HG02884 (cell line): ENCODE results near the gene LSM2.
"Not testable (repeated sequence)": the region's sequence is repeated elsewhere in the genome, so short reads cannot be mapped to it uniquely, and the experiment has no call there.

ENCODE experiments used
- ATAC-seq: cut with Tn5 transposase; IDR thresholded peaks from one replicate; pipeline ENCODE4 v1.9.1; 2021; ENCODE audit warnings: mild to moderate bottlenecking, moderate library complexity; ENCODE audit not compliant: unreplicated experiment

LSM2 gene

DNA sequence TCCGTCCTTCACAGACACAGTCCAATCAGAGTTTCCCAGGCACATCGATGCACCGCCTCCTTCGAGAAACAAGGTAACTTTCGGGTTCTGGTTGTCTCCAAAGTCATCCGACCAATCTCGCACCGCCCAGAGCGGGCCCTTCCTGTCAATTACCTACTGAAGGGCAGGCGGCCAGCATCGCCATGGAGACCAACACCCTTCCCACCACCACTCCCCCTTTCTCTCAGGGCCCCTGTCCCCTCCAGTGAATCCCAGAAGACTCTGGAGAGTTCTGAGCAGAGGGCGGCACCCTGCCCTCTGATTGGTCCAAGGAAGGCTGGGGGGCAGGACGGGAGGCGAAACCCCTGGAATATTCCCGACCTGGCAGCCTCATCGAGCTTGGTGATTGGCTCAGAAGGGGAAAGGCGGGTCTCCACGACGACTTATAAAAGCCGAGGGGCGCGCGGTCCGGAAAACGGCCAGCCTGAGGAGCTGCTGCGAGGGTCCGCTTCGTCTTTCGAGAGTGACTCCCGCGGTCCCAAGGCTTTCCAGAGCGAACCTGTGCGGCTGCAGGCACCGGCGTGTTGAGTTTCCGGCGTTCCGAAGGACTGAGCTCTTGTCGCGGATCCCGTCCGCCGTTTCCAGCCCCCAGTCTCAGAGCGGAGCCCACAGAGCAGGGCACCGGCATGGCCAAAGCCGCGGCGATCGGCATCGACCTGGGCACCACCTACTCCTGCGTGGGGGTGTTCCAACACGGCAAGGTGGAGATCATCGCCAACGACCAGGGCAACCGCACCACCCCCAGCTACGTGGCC is 20.7 kb upstream of the LSM2 start, which contains the start of gene HSPA1B:
Gene HSPA1B, plus strand, starts transcription at position 453 of the 794 bp plus-strand sequence. Its CDS starts 213 bp downstream, at position 666.
- peak; percentile 61 for ATAC-seq

DNA sequence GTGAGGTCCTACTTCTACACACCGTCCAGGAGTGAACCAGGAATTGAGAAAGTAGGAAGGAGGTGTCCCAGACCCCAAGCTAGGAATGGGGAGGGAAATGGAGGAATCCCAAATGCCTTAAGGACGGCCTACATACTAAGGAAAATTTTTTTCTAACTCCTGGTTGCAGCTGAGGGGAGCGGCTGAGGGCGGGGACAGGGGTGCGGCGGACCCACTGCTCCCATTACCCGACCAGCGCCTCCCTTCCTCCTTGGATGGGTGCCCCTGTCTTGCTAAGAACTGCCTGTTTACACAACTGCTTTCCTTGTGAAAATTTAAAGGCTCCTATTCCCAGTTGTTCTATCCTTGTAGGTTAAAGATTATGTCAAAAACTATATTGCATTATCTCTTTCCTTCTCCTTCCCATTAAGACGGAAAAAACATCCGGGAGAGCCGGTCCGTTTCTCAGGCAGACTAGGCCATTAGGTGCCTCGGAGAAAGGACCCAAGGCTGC is 20.1 kb upstream of the LSM2 start:
- no peak for ATAC-seq

DNA sequence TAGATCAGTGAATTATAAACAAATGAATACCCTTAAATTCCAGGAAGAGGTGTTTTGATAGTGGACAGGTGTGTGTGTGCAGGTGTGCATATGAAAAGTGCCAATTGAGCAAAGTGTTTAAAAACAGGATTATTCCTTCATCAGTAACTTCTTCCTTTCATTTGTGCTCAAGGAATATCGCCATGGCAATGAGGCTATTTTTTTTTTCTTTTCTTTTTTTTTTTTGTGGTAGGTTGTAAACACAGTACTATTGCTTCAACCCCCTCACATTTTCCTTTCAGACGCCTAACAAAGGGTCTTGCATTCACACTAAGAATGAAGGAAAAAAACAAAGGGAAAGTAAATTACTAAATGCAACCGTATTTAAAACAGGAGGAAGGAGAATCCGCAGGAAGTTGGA is 18.8 kb upstream of the LSM2 start:
- no peak for ATAC-seq

DNA sequence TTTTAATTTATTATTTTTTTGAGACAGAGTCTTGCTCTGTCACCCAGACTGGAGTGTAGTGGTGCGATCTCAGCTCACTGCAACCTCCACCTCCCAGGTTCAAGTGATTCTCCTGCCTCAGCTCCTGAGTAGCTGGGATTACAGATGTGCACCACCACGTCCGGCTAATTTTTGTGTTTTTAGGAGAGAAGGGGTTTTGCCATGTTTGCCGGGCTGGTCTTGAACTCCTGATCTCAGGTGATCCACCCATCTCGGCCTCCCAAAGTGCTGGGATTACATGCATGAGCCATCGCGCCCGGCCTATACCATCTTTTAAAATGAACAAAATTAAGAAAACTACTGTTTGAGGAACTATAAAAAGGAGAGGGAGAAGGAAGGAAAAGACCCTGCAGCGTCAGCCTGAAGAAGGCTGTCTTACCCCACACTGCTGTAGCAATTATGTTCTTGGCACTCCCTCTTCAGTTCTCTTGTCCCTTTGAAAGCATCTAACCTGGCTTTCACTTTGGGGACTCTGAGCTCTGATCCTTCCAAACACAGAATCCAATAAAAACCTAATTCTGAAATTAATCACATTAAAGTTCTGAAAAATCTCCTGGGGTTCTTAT is 16.9 kb upstream of the LSM2 start:
- ATAC-seq: not testable (repeated sequence)

DNA sequence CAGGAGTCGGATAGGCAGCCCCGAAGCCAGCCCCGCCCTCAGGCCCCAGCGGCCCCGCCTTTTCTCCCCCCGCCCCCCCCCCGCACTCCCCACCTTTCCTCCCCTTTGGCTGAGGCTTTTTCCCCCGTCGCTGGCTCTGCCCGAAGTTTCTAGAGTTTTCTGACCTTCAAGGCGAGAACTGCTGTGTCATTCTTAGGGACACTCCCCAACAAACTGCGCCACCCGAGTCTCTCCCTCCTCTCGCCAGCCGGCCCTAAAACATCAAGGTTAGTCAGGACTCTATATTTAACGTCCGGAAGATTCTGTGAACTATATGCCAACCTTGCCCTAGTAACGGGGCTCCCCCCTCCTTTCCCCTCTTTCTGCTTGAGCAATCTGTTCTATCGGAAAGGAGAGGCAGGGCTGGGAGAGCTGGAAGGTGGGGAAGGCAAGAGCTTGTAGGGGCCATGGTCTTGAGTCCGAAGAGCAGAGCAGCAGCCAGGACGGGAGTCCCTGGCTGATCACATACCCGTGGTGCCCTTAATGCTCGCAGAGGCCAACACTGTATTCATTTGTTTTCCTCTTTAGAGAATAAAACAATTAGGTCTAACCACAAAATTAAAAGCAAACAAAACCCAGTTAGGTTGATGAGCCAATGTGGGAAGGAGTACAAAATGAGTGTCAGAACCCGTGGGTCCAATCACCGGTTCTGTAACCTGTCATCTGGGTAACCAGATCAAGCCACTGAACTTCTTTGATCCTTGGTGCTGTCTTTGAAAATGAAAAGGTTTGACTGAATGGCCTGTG is 15.5 kb upstream of the LSM2 start:
- no peak for ATAC-seq

DNA sequence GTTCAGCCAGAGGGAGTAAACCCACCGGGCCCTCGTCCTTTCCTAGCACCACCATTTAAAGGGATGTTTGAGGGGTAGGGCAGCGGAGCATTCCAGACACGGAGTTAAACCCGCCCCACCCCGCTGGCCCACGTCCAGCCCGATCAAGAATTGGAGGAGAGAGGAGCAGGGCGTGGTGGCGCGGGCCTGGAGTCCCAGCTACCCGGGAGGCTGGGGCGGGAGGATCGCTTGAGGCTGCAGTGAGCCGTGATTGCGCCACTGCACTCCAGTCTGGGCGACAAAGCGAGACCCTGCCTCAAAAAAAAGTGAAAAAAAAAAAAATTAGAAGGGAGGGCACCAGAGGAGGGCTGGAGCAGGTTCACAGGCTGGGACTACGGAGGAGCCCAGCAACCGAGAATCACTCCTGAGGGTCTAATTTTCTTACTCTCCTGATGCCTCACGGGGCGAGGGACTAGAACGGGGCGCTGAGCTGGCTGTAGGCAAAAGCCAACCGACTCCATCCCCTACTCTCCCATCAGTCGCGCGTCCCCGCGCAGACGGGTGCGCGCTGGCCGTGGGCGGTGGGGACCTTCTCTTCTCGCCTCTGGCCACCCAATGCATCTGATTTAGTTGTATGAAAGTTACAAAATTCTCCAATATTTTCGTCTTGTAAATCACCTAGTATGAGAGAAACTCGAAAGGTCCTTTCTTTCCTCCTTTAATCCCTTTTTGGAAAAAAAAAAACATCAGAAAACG is 14.7 kb upstream of the LSM2 start:
- no peak for ATAC-seq

DNA sequence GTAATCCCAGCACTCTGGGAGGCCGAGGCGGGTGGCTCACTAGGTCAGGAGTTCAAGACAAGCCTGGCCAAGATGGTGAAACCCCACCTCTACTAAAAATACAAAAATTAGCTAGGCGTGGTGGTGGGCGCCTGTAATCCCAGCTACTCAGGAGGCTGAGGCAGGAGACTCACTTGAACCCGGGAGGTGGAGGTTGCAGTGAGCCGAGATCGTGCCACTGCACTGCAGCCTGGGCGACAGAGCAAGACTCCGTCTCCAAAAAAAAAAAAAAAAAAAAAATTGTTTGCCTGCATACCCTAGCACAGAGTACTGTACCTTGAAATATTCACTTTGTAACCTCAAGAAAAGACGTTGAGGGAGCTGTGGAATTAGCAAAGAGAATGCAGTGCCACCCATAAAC is 13.6 kb upstream of the LSM2 start:
- ATAC-seq: not testable (repeated sequence)

DNA sequence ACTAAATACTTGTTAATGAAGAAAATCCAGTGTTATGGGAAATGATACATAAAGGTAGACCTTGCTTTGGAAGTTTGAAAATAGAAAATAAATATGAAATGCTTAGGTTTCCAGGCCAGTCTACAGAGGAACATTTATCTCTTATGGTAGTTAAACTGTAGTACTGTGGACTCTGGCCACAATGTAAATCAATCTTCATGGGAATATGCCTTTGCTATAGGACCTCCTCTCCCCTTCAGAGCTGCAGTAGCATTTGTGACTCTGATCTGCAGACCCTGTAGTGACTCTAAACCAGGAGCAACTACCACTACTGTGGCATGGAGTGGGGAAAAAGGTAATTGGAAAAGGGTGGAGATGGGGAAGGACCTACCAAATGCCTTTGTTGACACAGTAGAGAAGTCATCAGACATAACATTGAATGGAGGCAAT is 13.1 kb upstream of the LSM2 start:
- ATAC-seq: no peak

DNA sequence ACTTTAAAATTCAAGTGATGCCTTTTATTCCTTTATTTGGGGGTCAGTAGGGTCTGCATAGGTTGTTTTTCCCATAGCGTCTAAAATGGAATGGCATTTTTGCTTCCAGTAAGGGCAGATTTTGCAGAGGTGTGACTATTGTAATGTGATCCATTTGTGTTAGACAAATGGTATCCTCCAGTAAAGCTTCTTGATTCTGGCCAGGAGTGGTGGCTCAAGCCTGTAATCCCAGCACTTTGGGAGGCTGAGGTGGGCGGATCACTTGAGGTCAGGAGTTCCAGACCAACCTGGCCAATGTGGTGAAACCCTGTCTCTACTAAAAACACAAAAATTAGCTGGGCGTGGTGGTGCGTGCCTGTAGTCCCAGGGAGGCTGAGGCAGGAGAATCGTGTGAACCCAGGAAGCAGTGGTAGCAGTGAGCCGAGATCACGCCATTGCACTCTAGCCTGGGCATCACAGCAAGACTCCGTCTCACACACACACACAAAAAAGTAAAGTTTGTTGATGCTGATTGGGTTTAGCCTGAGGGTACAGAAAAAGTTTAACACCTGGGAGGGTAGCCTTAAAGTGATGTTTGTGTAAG is 11.3 kb upstream of the LSM2 start:
- not testable (repeated sequence) for ATAC-seq

DNA sequence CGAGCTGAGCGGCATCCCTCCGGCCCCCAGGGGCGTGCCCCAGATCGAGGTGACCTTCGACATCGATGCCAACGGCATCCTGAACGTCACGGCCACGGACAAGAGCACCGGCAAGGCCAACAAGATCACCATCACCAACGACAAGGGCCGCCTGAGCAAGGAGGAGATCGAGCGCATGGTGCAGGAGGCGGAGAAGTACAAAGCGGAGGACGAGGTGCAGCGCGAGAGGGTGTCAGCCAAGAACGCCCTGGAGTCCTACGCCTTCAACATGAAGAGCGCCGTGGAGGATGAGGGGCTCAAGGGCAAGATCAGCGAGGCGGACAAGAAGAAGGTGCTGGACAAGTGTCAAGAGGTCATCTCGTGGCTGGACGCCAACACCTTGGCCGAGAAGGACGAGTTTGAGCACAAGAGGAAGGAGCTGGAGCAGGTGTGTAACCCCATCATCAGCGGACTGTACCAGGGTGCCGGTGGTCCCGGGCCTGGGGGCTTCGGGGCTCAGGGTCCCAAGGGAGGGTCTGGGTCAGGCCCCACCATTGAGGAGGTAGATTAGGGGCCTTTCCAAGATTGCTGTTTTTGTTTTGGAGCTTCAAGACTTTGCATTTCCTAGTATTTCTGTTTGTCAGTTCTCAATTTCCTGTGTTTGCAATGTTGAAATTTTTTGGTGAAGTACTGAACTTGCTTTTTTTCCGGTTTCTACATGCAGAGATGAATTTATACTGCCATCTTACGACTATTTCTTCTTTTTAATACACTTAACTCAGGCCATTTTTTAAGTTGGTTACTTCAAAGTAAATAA is 10.6 kb upstream of the LSM2 start:
- not testable (repeated sequence) for ATAC-seq

DNA sequence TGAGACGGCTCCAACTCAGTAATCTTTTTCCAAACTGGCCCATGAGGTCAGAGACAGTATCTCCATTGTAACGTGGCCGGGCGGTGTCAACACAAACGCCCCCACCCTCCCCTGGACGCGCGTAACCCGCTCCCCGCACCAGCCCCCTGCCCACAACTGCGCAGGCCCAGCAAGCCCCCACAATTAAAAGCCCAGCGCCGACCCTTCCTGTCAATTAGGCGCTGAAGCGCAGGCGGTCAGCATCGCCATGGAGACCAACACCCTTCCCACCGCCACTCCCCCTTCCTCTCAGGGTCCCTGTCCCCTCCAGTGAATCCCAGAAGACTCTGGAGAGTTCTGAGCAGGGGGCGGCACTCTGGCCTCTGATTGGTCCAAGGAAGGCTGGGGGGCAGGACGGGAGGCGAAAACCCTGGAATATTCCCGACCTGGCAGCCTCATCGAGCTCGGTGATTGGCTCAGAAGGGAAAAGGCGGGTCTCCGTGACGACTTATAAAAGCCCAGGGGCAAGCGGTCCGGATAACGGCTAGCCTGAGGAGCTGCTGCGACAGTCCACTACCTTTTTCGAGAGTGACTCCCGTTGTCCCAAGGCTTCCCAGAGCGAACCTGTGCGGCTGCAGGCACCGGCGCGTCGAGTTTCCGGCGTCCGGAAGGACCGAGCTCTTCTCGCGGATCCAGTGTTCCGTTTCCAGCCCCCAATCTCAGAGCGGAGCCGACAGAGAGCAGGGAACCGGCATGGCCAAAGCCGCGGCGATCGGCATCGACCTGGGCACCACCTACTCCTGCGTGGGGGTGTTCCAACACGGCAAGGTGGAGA is 8.5 kb upstream of the LSM2 start, which contains the start of the genes HSPA1A and HSPA1L:
Gene HSPA1A, plus strand, starts transcription at position 519 of the 814 bp plus-strand sequence. Its CDS starts 214 bp downstream, at position 733.
Gene HSPA1L, minus strand, starts transcription at position 259 of the 814 bp plus-strand sequence. CDS start 3,311 bp downstream, outside the sequence.
- ATAC-seq: no peak

DNA sequence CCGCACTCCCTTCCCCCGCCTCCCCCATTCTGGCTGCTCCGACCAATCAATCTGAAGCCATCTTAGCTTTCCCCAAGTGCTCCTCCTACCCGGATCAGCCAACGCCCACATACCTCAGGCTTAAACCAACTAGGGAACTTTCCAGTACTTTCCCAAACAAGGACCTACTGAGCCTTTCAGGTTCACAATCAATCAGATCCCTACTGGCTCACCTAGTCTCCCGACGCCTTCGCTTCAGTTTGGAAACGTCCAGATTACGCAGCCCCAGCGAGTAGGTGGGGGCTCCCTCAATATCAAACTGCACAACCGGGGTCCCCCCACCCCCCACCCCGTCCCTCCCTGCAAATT is 7.9 kb upstream of the LSM2 start:
- ATAC-seq: no peak

DNA sequence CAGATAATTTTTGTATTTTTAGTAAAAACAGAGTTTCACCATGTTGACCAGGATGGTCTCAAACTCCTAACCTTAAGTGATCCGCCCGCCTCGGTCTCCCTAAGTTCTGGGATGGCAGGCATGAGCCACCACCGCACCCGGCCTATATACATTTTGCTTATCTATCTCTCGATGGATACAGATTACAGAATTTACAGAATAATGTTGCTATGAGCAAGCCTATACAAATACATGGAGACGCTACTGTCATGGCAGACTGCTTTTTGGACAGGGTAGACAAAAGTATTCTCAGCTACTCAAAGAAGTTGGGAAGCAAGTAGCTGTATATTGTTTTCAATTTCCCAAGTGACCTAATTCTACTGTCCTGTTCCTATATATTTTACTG is 6.7 kb upstream of the LSM2 start:
- ATAC-seq: no peak

DNA sequence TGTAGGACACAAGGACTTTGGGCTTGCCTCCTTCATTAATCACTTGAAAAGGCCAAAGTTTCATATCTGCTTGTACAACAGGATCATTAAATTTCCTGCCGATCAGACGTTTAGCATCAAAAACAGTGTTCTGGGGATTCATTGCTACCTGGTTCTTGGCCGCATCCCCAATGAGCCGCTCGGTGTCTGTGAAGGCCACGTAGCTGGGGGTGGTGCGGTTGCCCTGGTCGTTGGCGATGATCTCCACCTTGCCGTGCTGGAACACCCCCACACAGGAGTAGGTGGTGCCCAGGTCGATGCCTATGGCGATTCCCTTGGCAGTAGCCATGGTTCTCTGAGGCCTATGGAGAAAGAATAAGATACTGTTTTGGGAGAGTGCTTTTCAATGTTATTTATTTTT is 4.9 kb upstream of the LSM2 start:
- no peak for ATAC-seq

DNA sequence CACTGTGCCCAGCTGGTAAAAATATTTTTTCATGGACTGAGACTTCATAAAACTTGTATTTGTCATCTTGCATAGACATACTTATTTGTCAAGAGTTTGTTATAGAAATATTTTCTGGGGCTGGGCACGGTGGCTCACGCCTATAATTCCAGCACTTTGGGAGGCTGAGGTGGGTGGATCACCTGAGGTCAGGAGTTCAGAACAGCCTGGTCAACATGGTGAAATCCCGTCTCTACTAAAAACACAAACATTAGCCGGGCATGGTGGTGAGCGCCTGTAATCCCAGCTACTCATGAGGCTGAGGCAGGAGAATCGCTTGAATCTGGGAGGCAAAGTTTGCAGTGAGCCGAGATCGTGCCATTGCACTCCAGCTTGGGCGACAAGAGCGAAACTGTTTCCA is 1.8 kb upstream of the LSM2 start:
- not testable (repeated sequence) for ATAC-seq

DNA sequence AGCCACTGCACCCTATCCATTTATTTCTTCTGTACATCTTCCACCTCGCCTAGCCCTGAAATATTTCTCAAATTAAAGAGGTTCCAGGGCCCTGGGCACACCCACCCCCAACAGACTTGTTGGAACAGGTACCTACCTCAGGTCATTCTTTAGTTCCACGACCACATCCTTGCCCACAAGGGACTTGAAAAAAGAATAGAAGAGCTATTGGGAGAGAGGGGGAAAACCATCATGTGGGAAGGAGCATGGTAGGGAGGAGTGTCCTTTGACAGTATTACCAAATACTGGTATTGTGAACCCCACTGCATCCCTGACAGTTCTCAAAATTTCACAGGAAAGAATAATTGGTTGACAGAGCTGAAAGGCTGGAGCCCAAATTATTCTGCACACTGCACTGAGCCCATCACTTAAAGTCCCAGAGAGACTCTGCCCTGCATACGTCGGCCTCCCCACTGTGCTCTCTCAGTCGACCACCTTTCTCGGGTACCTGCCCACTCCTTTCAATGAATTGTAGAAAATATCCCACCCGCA is 762 bp downstream of the LSM2 start:
- peak; percentile 5 for ATAC-seq

DNA sequence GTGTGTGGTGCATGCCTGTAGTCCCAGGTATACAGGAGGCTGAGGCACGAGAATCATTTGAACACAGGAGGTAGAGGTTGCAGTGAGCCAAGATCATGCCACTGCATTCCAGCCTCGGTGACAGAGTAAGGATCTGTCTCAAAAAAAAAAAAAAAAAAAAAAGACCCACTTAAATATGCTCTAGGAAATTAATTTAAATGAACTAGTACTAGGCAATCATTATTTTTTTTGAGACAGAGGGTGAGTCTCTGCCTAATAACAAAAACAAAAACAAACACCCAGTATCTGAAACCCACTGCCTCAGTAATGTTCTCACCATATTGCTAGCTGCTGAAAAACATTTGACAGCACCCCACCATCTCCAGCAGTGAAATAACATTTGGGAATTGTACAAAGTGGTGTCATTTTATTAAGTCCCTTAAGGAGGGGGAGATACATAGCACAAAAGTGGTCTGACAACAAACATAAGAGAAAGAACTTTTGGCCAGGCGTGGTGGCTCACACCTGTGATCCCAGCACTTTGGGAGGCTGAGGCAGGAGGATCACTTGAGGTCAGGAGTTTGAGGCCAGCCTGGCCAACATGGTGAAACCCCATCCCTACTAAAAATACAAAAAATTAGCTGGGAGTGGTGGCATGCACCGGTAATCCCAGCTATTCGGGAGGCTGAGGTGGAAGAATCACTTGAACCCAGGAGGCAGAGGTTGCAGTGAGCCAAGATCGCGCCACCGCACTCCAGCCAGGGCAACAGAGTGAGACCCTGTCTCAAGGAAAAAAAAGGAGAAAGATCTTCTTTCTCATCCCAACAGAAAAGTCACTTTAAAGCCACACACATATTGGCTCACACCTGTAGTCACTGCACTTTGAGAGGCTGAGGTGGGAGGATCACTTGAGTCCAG is 5.5 kb downstream of the LSM2 start:
- ATAC-seq: not testable (repeated sequence)
